COLO668 (cell line): ENCODE measurements around the gene ZNF100.
"Not testable (repeated sequence)": the region's sequence is repeated elsewhere in the genome, so short reads cannot be mapped to it uniquely, and the experiment has no call there.

Experiments
- DNase-seq: peaks from one replicate; lab custom pipeline; 2025; ENCODE audit not compliant: unreplicated experiment; lab: John Stamatoyannopoulos, UW

Gene ZNF100

DNA sequence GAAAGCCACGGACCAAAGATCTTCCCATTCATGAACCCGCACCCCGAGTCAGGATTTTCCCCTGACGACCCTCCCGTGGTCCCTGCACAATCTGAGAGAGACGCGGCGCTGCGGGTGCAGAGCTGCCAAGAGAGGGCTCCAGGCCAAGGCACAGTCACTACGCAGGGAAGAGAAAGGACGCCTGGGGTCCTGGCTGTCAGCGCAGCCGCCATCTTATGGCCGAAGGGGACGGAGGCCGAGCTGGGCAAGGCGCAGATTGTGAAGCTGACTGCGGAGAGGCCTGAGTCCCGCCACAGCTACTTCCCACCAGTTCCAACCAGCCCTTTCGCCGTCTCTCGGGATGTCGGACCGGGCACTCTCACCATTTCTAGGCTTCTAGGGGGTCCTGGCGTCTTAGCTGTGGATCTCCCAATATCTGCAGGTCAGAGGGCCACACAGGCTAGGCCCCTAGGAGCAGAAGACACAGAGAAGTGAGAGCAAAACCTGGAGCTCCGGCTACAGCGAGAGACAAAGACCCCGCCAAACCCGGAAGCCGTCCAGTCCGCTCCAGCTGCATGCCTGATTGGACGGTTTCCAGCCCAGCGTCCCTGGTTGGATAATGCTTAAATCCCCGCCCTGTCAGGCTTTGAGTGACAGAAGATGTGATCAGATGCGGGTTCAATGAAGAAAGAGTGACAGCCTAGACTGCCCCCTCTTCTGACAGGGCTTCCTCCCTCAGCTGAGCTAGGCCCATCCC is at the start of gene ZNF100:
Gene ZNF100 (minus strand): TSS at position 515 of the 736 bp plus-strand sequence. CDS start 150 bp downstream, at position 365.
- DNase-seq = peak; percentile 89

DNA sequence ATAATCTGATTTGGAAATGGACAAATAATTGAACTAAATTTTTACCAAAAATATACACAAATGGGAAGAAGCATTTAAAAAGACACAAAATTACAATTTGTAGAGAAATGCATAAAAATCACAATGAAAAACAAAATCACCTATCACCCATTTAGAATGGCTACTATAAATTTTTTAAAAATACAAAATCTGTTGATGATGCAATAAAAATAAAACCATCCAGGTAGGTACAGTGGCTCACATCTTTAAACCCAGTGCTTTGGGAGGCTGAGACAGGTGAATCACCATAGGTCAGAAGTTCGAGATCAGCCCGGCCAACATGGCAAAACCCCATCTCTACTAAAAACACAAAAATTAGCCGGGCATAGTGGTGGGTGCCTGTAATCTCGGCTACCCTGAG is 45.1 kb upstream of the ZNF100 start:
- no peak for DNase-seq

DNA sequence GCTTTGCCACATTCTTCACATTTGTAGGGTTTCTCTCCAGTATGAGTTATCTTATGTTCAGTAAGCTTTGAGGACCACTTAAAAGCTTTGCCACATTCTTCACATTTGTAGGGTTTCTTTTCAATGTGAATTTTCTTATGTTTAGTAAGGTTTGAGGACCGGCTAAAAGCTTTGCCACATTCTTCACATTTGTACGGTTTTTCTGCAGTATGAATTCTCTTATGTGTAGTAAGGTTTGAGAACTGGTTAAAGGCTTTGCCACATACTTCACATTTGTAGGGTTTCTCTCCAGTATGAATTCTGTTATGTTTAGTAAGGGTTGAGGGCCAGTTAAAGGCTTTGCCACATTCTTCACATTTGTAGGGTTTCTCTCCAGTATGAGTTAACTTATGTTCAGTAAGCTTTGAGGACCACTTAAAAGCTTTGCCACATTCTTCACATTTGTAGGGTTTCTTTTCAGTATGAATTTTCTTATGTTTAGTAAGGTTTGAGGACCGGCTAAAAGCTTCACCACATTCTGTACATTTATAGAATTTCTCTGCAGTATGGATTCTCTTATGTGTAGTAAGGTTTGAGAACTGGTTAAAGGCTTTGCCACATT is 41.1 kb upstream of the ZNF100 start:
- DNase-seq = not testable (repeated sequence)

DNA sequence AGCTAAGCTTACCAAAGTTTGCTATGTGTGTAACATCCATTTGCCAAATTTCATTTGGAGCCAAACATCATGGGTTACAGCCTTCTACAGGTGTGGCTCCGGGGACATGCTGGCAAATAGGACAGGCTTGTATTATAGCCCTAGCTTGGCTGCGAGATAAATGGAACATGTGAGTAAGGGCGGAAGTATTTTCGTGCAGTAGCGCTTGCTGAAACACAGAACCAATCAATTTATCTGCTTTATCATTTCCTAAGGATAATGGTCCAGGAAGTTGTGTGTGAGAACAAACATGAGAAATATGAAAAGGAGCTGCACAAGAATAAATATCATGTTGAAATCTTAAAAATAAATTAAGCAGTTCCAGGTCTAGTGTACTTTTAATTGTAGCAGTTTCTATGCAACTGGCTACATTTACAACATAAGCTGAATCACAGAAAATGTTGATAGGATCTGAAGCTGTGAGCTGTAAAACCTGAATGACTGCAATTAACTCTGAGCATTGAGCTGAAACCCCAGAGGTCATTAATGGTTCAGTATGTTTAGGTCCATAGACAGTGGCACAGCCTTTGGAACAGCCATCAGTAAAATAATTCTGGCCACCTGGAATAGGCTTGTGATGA is 22.2 kb upstream of the ZNF100 start:
- no peak for DNase-seq

DNA sequence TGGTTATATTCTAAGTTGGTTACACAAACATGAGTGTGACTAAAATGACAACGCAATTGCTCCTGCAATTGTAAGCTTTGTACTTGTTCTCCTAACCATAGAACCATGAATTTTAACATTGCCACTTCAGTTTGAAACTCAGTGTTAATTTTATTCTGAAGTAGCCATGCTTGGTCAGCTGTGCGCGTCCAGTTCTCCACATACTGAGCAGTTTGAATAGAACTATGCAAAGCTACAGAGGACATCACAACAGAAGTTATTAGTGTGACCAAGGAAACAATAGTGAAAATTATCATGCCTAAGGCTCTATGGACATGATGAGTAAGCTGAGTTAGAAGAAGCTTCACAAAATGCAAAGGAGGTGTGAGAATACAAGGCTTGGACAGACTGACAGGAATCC is 19.6 kb upstream of the ZNF100 start:
- no peak for DNase-seq

DNA sequence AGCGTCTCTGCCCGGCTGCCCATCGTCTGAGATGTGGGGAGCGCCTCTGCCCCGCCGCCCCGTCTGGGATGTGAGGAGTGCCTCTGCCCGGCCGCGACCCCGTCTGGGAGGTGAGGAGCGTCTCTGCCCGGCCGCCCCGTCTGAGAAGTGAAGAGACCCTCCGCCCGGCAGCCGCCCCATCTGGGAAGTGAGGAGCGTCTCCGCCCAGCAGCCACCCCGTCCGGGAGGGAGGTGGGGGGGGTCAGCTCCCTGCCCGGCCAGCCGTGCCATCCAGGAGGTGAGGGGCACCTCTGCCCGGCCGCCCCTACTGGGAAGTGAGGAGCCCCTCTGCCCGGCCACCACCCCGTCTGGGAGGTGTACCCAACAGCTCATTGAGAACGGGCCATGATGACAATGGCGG is 8.4 kb upstream of the ZNF100 start:
- not testable (repeated sequence) for DNase-seq

DNA sequence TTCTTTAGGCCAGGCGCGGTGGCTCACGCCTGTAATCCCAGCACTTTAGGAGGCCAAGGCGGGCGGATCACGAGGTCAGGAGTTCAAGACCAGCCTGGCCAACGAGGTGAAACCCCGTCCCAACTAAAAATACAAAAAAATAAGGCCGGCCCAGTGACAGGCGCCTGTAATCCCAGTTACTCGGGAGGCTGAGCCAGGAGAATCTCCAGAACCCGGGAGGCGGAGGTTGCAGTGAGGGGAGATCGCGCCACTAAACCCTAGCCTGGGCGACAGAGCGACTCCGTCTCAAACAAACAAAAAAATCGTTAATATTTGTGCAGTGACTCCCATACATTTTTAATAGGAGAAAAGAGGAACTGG is 694 bp downstream of the ZNF100 start:
- DNase-seq = not testable (repeated sequence)

DNA sequence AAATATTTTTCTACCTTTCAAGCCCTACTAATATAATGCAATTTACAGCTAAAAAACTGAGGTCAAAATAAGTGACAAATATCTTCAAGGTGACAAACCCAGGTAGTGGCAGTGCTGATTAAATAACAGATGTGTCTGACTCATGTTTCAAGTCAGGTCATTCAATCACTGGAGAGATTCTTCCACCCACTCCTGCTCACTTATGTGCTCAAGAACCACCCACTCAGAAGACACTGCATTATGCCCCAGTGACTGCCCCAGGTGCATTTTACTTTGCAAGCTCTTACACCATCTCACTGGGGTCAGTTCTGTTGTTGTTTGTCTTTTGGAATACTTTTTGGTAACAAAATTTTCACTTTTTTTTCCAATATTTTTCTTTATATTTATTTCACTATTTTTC is 2.2 kb downstream of the ZNF100 start:
- DNase-seq = no peak

DNA sequence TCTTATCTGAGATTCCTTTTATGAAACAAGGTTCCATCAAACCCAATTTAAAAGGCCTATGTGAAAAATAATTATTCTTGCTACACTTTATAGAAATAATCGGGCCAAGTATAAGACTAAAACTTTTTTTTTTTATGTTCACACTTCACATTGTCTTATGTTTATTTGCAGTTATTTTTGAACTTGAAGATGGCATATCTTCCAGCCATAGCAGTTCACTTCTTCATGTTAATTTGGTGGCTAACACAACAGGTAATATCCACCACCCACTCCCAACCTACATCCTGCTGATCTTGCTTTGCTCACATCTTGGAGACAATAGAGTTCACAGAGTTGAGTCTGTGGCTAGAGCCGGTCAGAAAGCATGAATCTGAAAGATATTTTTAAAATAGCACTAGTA is 5.8 kb downstream of the ZNF100 start:
- not testable (repeated sequence) for DNase-seq

DNA sequence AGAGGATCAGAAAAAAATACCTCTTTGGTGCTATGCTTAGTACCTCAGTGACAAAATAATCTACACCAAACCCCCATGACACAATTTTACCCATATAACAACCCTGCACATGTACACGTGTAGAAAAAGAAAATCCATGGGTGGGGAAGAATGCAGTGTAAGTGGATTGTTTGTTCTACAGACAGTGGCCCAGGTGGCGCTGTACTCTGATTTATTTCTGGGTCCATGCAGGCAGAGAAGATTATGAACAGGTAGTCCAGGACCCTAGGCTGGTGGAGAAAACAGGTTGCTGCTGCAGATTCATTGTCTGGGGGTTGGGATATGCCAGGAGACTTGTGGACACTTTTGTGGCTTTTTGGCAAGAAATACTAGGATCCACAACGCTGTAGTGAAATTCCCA is 9.1 kb downstream of the ZNF100 start:
- DNase-seq = no peak

DNA sequence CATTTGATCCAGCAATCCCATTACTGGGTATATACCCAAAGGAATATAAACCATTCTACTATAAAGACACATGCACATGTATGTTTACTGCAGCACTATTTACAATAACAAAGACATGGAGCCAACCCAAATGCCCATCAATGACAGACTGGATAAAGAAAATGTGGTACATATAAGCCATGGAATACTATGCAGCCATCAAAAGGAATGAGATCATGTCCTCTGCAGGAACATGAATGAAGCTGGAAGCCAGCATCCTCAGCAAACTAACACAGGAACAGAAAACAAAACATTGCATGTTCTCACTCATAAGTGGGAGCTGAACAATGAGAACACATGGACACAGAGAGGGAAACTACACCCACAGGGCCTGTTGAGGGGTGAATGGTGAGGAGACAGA is 11.8 kb downstream of the ZNF100 start:
- not testable (repeated sequence) for DNase-seq

DNA sequence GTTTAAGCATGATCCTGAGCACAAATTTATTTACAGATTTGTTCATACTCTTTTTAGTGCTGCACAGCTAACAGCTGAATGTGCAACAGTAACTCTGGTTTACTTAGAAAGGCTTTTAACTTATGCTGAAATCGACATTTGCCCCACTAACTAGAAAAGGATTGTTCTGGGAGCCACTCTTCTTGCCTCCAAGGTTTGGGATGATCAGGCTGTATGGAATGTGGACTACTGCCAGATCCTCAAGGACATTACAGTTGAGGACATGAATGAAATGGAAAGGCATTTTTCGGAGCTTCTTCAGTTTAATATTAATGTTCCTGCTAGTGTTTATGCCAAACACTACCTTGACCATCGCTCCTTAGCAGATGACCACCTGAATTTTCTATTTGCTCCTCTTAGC is 16.0 kb downstream of the ZNF100 start:
- DNase-seq = no peak

DNA sequence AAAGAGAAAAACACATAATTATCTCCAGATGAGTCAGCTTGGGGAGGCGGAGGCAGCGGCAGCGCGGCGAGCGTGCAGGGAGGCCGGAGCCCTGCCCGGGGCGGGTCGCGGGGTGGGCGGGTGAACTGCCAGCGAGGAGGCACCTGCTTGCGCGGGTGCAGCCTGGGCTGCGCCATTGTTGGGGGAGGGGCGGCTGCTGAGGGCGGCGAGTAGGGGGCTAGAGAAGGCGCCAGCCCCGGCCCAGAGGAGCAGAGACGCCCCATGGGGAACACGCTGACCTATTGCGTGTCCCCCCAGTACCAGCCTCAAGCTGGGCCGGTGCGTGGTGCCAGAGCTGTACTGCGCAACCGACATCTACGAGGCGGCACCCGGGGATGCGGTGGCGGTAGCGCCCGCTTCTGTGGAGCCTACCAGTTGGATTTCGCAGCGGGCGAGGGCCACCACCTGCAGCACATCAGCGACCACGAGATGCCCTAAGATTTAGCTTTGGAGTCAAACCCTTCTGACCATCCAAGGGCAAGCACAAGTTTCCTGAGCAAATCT is 16.7 kb downstream of the ZNF100 start:
- no peak for DNase-seq

DNA sequence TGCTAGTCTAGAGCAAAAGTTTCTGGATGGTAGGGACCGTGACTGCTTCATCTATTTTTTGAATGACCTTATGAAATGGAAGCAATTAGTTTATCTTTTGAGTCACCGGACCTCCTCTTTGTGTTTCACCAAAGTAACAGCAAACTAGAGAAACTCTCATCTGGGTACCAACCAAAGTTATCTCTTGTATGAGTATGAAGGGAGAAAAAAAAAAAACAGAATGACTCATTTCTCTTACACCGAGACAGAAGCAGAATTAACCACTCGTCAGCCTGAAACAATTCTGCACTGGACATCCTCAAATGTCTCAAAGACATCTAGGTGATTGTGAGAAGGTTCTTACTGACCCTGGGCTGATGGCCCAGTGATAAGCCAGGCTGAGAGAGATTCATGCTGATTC is 18.3 kb downstream of the ZNF100 start:
- DNase-seq = no peak

DNA sequence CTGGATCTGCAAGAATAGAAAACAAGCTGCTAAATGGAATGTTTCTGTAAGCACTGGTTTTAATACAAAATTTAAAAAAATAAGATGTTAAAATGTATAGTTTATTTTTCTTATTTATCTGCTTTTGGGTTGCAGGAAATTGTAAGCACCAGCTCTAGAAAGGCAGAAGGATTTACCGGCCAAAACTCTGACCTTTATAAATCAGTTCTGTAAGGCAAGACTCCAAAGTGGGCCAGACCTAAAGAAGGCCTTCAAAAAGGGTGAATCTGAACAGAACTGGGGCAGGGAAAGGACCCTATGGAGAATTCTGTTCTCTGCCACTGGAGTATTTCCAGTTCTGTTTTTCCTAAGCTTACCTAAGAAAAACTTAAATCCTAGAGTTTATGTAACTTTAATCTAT is 19.3 kb downstream of the ZNF100 start:
- DNase-seq = no peak

DNA sequence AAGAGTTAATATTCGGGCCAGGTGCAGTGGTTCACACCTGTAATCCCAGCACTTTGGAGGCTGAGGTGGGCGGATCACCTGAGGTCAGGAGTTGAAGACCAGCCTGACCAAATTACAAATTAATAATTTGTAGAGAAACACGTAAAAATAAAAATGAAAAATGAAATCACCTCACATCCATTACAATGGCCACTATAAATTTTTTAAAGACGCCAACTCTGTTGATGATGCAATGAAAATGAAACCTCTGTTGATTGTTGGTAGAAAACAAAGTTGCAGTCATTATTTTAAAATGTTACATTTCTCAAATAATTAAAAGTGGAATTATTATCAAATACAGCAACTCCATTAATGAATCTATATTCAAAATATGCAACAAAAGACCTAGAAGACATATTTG is 26.8 kb downstream of the ZNF100 start:
- no peak for DNase-seq

DNA sequence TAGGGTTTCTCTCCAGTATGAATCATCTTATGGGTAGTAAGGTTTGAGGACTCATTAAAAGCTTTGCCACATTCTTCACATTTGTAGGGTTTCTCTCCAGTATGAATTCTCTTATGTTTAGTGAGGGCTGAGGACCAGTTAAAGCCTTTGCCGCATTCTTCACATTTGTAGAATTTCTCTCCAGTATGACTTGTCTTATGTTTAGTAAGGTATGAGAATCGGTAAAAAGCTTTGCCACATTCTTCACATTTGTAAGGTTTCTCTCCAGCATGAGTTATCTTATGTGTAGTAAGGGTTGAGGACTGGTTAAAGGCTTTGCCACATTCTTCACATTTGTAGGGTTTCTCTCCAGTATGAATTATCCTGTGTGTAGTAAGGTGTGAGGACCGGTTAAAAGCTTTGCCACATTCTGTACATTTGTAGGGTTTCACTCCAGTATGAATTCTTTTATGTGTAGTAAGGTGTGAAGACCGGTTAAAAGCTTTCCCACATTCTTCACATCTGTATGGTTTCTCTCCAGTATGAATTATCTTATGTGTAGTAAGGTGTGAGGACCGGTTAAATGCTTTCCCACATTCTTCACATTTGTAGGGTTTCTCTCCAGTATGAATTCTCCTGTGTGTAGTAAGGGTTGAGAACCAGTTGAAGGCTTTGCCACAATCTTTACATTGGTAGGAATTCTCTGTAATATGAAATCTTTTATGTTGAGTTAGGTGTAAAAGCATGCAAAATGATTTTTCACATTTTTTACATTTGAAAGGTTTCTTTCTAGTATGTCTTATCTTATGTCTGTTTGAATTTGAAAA is 40.2 kb downstream of the ZNF100 start:
- DNase-seq = not testable (repeated sequence)

DNA sequence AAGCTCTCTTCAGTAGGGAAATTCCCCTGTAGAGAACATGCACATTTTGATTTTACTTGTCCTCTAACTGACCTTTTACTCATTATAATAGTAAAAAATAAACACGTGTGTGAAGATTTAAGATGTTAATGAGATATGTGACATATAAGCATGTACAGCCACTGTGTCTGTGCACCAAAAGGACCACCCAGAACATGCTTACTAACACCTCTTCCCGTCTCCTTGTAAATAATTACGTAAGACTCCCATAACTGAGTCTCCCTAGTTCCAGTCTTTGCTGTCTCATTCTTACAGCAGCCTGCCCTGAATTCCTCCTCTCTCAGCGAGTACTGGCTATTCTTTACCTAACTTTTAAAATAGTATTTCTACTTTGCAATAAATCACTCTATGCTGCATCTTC is 53.6 kb downstream of the ZNF100 start:
- no peak for DNase-seq

DNA sequence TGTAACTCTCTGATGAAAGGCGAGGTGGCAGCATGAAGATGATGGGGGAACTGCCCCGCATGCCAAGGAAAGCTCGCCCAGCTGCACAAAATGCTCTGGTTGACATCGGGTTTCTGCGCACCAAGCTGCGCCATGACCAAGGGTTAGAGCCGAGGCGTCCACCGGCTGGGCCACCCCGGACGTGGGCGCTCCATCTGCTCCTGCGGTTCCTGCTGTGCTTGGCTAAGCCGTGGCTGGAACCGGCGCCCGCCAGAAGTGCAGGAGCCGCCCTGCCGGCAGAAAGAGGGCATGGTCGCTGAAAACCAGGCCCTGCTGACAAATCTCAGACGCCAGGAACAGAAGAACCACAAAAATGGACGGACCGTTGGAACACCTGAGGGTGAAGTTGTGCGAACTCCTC is 57.9 kb downstream of the ZNF100 start:
- DNase-seq = no peak

DNA sequence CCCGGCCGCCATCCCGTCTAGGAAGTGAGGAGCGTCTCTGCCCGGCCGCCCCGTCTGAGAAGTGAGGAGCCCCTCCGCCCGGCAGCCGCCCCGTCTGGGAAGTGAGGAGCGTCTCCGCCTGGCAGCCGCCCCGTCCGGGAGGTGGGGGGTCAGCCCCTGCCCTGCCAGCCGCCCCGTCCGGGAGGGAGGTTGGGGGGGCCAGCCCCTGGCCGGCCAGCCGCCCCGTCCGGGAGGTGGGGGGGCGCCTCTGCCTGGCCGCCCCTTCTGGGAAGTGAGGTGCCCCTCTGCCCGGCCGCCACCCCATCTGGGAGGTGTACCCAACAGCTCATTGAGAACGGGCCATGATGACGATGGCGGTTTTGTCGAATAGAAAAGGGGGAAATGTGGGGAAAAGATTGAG is 59.5 kb downstream of the ZNF100 start:
- DNase-seq = not testable (repeated sequence)

DNA sequence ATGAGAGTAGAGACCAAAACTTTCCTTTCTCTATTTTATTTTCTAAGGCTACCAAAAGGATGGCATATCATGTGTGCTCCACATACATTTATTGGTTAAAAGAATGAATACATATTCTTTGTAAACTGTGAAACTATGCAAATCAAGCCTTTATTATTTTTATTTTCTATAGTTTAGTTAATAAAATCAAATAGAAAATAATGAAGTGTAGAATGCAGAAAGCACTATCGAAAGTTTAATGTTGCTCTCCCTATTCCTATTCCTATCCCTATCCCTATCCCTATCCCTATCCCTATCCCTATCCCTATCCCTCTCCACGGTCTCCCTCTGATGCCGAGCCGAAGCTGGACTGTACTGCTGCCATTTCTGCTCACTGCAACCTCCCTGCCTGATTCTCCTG is 60.3 kb downstream of the ZNF100 start:
- DNase-seq = no peak
